AG08395 (cell line): ENCODE measurements around the gene KRT16.
"Not testable (repeated sequence)": the region's sequence is repeated elsewhere in the genome, so short reads cannot be mapped to it uniquely, and the experiment has no call there.

Experiments used
- DNase-seq: peaks from one replicate; pipeline ENCODE4 v3.0.0; 2012; ENCODE audit warnings: mixed read lengths, low spot score

Gene KRT16

GRCh38 chr17:41614098-41614497, 1.5 kb upstream of the KRT16 start:
- no peak for DNase-seq

- no peak for DNase-seq
Measured at GRCh38 chr17:41613277-41614082, 913 bp upstream of the KRT16 start.

- no peak for DNase-seq
Measured at GRCh38 chr17:41610965-41611640, 1.5 kb downstream of the KRT16 start.

GRCh38 chr17:41610061-41610517, 2.5 kb downstream of the KRT16 start:
- DNase-seq, result not testable (repeated sequence)

DNA sequence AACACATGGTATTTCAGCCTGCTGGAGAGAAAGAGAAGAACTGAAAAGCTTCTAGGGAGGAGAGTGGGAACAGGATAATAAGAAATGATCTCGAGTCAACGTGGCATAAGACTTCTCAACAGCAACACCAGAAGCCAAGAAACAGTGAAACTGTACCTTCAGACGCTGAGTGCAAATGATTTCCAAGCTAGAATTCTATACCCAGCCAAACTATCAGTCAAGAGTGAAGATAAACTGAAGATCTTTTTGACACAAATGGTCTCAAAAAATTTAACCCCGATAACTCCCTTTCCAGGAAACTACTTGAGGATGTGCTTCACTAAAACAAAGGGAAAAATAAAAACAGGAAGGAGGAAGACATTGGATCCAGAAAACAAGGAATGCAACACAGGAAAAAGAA, 5.6 kb downstream of the KRT16 start:
- DNase-seq, result not testable (repeated sequence)

DNA sequence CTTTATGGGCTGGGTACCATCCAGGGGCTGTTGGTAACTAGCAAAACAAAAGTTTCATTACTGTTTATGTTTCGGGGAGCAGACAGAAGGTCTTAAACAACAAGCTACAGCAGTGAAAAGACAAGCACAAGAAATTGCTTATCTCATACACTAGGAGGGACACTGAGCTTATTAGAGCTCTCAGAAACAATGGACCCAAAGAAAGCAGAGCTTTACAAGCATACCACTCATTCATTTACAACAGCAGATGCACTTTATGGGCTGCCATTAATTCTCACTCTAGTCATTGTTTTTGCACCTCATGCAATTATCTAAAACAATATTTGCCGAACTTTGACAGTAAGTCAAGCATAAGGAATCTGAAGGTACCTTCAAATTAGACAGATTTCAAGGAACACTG, 10.0 kb downstream of the KRT16 start:
- no peak for DNase-seq

- DNase-seq, result no peak
Measured at GRCh38 chr17:41600318-41600717, 12.2 kb downstream of the KRT16 start.

DNA sequence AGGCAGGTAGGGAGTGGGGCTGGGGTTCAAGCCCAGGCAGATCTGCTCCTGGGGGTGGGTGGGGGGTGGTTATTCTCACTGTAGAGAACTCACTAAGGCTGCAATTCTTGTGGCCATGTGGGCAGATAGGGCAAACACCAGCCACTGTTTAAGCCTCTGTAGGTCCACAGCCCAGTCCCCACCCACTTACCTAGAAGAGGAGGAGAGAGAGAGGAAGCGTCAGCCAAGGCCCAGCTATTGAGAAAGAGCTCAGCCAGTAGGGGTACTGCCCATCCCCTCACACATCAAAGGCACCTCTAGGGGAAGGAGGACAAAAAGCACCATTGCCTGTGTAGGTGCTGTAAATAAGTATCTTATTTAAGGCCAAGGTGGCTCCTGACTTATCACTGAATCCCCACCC, 12.9 kb downstream of the KRT16 start:
- DNase-seq, result no peak

DNA sequence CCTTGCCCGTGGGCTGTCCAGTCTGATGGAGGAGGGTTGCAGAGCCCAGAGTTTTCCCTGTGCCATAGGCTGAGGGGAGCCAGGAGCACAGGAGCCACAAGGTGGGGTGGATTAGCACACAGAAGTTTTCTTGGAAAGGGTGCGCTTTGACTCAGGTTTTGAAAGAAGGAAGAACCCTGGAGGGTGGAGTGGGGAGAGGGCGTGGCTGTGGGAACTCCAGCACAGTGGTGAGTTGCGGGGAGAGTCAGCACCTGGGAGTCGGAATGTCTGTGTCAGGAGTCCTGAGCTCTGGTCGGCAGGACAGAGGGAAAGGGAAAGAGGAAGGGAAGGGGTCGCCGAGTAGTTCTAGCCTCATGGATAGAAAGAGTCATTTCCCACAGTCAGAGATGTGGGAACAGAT, 17.0 kb downstream of the KRT16 start:
- DNase-seq, result no peak

- no peak for DNase-seq
Measured at GRCh38 chr17:41594363-41594915, 18.1 kb downstream of the KRT16 start.

DNA sequence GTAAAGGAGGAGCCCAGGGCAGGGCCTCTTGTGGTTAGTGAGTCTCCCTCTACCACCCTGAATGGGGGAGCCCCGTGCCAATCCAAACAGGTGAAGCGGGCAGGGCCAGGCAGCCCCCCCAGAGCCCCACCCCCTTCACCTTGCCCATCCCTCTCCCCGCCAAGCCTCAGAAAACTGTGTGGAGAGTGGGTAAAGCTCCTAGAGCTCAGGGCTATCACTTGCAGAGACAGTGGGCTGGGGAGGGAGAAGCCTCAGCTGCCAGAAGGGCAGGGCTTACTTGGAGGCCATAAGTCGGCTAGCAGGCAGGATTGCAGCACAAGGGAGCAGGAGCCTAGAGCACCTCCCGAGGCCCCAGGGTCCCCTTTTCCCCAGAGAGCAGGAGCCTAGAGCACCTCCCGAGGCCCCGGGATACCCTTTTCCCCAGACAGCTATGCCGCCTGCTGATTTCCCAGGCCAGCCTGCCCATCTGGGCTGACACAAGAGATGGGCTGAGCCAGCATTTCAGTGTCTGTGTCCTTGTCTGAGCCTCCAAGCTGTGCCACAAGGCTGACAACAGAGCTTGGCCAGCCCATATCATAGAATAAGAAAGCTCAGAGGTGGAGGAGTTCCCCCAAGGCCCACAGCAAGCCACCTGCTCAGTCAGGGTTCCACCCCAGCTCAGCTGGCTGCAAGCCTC, 19.1 kb downstream of the KRT16 start:
- DNase-seq, result no peak

GRCh38 chr17:41592601-41593305, 19.8 kb downstream of the KRT16 start:
- DNase-seq, result no peak

DNA sequence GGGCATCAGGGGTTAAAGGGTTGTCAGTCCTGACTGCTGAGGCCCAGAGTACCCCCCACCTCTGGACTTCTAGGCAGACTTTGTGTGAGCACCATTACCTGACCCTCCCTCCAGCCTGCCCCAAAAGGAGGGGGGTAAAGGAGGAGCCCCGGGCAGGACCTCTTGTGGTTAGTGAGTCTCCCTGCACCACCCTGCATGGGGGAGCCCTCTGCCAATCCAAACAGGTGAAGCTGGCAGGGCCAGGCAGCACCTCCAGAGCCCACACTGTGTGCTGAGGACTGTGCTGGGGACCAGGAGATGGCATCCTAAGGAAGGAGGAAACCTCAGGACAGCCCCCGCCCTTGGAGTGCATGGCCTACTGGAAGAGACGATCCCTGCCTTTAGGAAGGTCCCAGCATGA, 23.3 kb downstream of the KRT16 start:
- no peak for DNase-seq

DNA sequence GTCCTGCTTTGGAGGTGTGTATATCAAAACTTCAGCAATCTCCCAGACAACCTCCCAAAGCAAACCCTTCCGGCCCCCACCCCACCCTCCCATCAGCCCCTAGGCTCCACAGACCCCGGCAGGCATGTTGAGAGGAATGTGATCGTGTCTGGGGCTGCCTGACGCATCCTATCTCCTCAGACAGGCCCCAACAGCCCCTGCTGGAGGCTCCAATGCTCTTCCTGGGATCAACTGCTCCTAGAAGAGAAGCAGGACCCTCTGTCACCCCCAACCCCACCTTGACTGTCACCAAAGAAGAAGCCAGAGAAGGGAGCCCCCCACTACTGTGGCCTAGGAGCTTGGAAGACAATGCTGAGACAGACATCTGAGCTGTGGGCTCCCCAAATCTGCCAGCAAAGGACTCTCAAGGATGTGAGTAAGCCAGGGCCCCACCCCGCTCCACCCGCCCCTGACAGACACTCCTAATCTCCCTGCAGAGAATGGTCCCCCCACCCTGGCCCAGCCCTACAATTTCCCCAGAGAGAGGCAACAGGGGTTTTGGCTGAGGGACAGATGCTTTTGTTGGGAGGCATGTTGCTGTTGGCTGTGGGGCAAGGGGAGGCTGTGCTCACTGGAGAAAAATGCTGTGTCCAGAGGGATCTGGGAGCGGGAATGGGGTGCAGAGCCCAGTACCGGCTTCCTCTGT, 24.3 kb downstream of the KRT16 start:
- no peak for DNase-seq

GRCh38 chr17:41586863-41587495, 25.6 kb downstream of the KRT16 start, which contains the start of gene KRT14:
KRT14 (minus strand) TSS chr17:41586895; CDS start chr17:41586834, 61 bp downstream.
- DNase-seq, result no peak

- DNase-seq, result no peak
Measured at GRCh38 chr17:41585301-41586056, 27.1 kb downstream of the KRT16 start.

DNA sequence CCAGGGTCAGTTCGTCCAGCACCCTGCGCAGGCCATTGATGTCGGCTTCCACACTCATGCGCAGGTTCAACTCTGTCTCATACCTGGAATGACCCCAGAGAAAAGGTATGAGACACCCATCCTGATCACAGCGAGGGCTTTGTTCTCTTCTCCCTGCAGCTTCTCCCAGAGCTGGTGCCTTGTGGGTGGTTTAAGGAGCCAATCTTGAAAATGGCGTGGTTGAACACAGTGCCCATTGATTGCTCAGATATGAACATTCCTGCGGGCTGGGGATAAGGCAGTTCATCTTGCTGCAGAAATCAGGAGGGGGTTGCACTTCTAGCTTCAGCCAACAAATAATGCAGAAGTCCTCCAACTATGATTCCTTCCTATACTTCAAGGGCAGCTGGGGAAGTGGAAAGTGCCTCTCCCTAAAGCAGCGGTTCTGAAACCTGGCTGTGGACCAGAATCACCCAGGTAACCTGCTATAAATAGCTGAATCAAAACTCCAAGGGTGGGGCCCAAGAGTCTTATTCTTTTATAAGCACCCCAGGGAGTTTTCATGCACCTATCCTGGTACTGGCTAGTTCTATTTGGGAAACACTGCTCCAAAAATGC, 28.1 kb downstream of the KRT16 start:
- DNase-seq, result not testable (repeated sequence)

GRCh38 chr17:41583137-41584127, 29.1 kb downstream of the KRT16 start:
- no peak for DNase-seq
